ENCODE data around the gene USF1.
"Not testable (repeated sequence)": the region's sequence is repeated elsewhere in the genome, so short reads cannot be mapped to it uniquely, and the experiment has no call there.

USF1 gene

DNA sequence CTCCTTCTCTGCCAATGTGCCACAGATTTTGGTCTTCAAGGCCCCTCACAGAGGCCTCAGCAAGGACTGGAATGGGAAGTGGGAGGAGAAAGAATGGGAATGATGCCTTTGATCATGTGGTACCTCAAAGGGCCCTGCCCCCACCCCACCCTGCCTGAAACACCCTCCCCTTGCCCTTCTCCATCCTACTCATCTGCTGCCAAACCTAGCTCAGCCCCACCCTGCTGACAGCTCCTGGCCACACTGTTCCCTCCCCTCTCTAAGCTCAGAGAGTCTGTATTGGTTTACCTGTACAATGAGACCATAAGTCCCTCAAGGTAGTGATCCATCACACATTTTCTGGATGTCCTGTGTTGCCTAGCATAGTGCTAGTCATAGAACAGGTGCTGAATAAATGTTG lies 30.6 kb upstream of the USF1 start:
- DNase-seq = no peak

DNA sequence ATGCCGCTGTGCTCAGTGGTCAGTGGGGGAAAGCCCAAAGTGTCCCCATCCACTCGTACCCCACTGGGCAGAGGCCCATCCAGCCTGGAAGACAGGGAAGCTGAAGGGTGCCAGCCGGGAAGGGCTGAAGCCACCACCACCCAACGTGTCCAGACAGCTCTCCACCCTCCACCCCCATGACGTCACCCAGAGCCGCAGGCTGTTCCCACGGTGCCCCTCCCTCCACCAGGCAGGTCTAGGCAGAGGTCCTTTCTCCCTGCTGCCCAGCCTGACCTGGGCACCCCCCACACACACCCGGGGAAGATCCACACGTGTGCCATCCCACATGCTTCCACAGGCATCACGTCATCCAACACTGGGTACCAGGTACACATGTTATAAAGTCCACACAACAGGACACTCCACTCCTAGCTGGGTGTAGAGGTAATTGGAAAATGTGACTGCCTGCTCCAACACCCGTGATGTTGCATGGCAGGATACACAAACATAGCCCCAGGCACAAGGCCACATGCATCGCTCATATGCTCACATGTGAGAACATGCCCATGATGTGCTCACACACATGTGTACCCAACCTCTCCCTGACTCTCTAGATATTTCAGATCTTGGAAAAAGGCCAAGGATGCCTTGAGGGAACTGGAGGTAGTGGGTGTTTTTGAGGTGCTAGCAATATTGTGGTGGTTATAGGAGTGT lies 29.0 kb upstream of the USF1 start:
- no peak for DNase-seq

DNA sequence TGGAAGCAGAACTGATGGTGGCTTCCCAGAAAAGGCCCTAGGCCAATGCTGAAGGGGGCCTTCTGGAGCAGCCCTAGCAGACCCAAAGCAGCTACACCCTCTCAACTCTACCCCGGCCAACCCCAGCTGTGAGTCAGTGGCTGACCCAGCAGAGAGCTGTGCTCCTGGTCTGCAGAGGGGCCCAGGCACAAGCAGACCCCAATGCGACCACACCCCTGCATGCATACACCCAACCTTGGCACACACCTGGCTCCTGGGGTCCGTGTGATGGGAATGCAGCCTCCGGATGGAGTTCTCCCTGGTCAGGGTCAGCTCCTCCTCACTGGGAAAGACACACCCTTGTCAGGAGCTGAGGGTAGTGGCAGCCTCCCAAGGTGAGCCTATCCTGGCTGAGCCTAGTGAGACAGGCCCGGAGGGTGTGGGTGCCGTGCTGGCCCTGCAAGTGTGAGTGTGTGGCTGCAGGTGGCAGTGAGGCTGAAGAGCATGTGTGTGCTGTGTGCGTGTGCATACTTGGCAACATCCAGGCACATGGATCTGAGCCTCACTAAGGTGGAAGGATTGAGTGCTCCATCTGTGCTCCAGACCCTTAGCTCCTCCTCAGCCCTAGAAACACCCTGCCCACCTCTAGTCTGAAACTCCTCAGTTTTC lies 27.8 kb upstream of the USF1 start:
- DNase-seq = no peak

DNA sequence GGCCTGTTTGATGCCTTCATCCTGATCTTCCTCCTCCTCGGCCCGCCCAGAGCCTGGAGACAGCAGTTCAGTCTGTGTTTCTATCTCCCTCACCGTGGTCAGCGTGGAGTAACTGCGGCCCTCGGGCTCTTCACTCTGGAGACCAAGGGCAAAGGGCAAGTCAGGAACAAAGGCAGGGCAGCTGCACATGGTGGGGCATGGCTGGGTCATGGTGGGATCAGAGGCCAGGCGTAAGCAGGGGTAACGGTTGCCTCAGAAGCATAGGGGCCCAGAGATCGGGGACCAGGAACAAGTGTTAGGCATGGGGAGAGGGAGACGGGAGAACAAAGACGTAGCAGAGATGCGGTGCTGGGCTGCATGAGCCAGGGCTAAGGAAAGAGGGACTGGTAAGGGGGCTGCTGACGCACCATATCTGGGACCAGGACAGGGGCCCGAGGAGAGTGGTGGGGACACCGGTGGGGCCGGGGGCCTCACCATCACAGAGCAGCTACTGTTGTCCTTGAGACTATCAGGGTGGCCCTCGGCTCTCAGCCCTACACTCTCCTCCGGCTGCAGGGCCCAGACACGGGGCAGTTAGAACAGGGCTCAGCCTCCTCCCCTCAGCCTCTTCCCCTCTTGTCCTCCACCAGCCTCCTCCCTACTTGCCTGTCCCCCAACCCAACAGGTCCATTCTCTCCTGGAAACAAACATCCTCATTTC lies 27.1 kb upstream of the USF1 start:
- DNase-seq = no peak

DNA sequence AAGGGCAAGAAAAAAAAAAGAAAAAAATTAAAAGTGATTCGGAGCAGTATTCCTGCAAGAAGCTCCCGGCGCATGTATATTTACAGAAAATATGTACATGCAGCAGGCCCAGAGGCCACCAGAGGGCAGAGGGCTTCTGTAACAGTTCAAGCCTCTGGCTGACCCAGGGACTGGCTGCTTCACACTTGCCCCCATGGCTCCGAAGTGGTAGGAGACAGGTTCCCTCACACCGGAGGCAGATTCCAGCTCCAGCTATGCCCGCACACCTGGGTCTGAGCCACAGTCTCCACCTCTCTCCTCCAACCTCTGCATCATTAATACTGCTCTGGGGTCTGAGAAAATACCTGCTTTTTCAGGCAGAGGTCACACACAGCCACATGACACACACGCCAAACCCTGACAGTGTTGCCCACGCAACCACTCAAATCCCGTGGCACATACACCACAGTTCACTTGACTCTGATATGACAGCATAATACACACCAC lies 26.2 kb upstream of the USF1 start:
- no peak for DNase-seq

DNA sequence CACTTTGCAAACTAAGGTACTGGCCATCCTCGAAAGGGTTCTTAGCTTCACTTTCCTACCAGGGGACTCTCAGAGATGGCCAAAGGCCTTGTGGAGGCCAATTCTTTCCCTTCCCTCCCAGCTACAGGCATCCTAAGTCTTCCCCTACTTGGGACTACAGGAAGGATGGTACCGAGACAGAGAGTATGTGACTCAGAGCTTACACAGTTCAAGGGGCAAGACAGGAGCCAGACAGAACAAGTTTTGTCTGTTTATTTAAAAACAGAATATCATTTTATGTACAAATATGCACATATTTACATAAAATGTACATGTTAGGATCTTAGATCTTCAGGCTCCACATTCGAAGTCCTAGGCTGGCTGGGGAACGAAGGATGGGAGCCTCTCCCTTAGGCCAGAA lies 25.0 kb upstream of the USF1 start:
- DNase-seq = no peak

DNA sequence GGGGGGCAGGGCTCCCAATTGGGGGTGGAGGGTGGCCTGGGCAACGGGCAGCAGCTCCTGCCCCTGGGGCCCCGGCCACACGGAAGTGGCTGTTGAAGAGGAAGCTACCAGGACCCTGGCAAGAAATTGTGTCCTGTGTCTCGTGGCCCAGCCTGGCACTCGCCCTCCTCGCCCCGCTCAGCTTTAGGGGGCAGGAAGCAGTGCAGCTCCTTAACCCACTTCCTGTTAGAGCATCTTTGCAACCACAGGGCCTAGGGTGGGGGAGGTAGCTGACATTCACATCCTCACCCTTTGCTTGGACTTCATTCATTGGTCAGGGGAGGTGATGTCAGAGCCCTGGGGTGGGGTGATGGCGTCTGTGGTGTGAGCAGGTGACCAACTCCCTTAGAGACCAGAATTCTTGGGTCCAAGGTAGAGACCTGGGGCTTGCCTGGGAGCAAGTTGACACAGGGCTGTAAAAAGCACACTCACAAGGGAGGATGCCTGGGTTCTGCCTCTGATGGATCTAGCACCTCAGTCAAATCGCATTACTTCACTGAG lies 24.0 kb upstream of the USF1 start, which contains the start of gene ARHGAP30:
TSS of gene ARHGAP30 (minus strand) at position 161 of the 540 bp plus-strand sequence. CDS start 267 bp downstream, outside the sequence.
- peak; percentile 74 for DNase-seq

DNA sequence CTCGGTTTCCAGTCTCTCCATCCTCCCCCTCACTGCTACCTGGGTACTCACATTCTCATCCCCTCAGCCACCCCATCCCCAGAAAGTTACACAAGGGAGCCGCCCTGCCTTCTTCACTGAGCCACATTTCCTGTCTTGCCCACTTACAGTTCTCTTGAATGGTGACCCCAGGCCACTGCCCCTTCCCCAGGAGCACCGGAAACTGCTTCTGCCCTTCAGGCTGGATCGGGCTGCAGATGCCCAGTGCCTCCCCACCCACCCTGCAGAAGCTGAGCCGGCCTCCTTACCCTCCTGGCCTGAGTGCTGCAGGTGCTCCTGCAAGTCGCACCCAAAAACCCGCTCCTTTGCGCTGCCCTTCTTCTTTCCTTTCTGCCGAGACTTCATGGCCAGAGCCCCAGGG lies 23.5 kb upstream of the USF1 start:
- no peak for DNase-seq

DNA sequence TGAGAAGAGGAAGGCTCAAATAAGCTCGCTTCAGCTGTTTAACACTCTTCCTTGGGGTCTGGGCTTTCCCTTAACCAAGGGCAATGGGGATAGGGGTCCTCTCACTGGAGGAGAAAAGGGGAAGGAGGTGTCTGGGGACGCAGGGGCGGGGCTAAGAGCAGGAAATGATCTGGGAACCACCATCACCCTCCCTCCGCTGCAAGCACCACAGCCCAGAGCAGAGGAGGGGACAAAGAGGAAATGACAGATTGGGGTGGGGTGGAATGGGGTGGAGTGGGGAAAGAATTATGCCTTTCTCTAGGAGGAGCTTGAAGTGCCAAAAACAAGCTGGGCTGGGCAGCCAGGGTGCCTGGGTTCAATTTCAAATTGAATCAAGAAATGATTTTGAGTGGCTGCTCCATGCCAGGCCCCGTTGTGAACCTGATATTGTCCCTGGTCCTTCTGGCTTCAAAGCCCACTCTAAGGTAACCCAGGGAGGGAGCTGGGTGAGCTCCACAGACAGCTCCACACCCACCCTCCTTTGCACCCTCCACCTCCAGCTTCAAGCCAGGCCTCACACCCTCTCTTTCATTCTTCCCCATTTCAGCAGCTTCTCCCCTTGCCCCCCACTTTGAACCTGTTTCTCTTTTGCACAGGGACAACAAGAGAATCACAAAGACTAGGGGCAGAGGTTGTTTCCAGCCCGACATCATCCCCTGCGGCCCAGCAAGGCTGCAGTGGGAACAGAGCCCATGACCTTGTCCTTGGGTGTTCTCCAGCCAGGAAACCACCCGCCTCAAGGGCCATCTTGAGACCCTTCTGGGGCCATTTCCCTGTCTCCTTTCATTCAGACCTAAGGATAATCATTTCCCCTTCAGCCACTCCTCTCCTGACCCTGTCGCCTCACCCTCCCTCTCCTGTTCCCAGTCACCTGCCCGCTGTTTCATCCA lies 22.8 kb upstream of the USF1 start:
- DNase-seq = peak; percentile 71

DNA sequence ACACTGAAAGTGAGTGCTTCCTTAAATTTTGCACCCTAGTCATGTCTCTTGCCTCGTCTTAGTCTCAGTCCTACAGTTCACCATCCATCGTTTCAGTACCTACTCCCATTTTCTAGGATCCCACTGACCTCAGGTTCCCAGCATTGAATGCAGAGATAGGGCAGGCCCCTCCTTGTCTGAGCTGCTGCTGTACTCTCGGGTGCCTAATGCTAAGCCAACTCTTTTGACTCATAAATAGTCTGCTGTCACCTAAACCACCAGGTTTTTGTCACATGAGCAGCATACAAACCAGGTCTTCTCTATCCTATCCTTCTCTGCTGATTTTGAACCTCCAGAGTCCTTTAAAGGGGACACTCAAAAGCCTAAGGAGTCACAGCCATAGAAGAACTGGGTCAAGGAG lies 20.9 kb upstream of the USF1 start:
- no peak for DNase-seq

DNA sequence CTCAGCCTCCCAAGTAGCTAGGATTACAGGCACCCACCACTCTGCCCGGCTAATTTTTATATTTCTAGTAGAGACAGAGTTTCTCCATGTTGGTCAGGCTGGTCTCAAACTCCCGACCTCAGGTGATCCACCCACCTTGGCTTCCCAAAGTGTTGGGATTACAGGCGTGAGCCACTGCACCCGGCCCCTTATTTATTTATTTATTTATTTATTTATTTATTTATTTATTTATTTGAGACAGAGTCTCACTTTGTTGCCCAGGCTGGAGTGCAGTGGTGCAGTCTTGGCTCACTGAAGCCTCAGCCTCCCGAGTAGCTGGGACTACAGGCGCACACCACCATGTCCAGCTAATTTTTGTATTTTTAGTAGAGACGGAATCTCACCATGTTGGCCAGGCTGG lies 19.9 kb upstream of the USF1 start:
- not testable (repeated sequence) for DNase-seq

DNA sequence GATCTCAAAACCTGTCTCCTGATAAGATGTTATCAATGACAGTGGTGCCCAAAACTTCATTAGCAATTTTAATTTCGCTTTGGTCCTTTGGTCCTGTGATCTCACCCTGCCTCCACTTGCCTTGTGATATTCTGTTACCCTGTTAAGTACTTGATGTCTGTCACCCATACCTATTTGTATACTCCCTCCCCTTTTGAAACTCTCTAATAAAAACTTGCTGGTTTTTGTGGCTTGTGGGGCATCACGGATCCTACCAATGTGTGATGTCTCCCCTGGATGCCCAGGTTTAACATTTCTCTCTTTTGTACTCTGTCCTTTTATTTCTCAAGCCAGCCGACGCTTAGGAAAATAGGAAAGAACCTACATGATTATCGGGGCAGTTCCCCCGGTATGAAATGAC lies 18.2 kb upstream of the USF1 start:
- DNase-seq = not testable (repeated sequence)

DNA sequence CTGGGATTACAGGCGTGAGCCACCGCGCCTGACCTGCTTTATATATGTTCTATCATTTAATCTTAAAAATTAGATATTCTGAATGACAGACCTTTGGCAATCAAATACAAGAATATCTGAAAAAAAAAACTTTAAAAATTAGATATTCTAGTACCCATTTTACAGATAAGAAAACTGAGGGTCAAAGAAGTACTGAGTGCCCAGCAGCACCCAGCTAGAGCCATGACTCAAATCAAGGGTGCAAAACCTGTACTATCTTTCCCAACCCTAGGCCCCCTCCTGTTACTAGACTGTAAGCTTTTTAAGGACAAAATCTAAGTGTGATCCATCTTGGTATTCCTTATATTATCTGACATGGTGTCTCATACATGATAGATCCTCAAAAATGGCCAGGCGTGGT lies 15.6 kb upstream of the USF1 start:
- DNase-seq = no peak

DNA sequence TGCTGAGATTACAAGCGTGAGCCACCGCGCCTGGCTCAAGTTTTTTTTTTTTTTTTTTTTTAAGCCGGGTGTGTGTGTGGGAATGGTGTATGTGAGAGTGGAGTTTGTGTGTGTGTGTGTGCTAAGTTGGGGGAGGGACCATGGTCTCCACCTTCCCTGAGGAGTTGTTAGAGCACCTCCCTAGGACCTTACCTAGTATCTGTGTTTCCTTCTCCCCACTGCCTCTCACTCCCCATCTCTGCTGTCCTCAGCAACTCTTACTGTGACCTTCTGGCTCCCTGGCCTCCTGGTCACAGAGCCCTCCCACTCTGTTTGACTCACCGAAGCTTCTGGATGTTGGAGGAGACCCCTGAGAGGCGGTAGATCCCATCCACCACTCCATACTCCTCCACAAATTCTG lies 13.5 kb upstream of the USF1 start:
- no peak for DNase-seq

DNA sequence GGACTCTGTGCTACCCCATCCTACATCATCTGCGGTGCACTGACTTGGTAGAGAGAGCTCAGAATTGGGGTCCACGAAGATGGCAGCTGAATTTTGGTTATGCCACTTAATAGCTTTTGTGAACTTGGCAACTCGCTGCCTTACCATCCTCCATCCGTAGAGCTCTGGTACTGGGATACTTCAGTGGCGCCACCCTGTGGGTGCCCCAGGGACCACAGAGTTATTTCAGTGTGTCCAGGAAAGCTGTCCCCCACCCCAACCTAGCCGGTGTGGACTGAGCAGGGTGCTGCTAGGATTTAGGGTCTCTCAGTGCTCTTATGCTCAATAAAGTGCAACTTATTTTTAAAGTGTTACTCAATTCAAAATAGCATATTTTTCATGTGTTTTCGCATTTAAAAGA lies 9.0 kb upstream of the USF1 start:
- DNase-seq = no peak

DNA sequence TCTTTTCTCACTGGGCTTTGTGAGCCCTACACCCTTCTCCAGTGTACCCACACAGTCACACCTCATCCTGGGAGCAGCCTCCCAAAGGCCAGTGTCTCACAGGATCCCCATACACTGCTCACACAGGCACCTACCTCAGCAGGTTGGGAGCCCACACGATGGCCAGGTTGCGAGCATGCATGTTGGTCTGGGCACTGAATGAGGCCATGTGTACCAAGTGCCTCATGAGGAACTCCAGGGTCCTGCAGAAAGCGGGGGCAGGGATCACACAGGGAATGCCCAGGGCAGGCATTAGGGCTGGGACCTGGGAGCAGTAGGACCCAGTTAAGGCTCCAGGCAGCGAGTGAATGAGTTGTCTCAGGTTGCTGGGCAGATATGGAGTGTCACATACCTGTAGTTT lies 8.5 kb upstream of the USF1 start:
- DNase-seq = no peak

DNA sequence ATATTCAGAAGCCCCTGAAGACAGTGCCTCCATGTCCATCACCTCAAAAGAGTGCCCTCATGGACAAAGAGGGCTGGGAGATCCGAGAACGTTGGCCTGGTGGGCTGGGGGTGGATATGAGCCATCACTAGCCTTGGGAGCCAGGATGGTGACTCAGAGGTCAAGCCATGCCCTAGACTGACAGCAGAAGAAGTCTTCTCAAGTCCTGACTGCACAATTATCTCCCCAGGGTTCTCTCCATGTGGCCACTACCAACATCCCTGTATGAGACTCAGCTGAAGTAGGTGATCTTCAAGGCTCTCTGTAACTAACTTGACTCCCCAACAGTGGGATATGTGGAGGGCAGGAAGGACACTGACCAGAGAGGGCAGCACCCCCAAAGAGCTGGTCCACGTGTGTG lies 7.1 kb upstream of the USF1 start:
- no peak for DNase-seq

DNA sequence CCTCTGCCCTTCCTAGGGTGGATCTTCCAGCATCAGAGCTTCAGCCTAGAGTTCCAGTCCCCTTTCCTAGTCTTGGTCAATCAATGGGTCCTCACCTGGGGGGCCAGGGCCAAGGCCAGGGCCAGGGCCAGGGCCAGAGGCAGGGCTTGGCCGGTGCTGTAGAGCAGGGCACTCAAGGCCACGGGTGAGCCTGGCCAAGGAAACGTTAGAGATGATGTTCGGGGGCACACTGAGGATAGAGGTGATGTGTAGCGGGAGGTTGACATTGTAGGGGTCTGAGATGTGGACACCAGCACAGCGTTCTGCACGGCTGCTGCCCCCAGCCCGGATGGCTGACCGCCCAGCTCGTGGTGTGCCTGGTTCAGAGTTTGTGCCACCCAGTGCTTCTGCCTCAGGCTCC lies 5.4 kb upstream of the USF1 start:
- DNase-seq = no peak

DNA sequence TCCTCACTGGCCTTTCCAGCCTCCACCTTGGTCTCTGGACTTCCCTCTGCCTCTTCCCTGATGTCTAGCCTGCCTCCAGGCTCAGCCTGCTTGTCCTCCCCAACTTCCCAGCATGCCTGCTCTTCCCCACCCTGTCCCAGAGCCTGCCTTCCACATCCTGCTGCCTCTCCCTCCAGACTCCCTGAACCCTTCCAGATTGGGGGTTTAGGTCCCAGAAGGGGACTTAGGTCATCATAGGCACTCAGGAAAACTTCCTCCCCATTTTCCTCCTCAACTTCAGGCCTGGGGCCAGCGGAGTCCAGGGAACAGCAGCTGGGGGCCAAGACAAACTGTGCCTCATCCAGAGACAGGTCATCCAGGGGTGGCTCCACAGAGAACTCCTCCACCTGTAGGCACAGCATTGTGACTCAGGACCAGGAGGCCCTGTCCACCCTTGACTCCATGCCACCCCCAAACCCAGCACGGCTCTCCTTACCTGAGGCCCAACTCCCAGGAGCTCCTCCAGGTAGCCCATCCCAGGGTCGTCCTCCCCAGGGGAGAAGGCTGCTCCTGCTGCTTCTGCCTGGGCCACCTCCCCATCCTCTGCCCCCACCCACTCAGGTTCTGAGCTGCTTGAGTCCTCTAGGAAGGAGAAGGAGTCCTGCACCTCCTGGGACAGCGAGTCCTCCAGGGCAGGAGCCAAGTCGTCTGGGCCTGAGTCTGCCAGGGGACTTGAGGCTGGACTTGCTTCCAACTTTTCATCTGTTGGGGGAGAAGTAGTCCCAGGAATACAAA lies 3.4 kb upstream of the USF1 start:
- DNase-seq = no peak

DNA sequence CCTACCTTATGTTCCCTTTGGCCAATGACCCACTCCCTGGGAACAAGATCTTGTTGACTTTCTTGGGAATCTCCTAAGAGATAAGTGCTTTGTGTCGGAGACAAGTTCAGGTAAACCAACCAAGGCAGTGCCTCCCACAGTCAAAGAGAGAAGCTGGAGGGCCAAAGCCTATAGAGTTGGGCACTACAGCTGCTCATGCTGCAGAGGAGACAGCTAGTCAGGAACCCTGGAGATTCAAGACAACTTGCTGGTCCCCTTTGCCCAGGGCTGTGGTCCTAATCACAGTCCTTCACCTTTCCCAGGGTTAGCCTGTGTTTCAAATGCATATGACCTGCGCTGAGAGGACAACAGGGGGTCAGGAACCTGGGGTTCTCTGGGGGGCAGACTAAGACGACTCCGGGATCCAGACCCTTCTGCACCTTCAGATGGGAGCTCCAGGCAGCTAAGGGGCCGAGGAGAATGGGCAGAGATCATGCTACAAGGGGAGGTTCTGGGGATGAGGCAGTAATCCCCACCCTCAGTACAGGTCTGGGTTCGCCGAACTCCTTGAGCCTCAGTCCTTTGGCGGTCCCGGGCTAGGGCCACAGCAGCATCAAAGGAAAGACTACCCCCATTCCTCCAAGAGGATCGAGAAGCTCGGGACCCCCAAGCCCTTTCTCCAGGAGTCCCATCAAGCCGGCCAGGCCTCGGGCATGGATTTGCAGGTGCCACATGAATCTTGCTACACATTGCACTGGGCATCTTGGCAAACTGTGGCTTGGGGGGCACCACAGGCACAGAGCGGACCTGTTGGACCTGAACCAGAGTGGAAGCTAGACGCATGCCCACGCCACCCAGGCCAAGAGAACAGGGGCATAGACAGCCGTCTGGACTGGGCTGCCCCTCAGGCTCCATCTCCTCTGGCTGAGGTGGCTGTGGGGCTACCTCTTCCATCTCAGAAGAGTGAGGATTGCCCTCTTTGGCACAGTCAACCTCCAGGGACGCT lies 2.0 kb upstream of the USF1 start:
- DNase-seq = no peak

Data from activated CD4-positive, CD25-positive, alpha-beta regulatory T cell treated with anti-CD3 and anti-CD28 coated beads, Interleukin-2, amount 50 U/mL, for 72 hours (primary cell).